Epithelial cell of prostate (primary cell): ENCODE results near the gene ZNF605.
A peak's percentile ranks its signal among the peaks of the same experiment; 100 is the strongest.
"Not testable (repeated sequence)": the region's sequence is repeated elsewhere in the genome, so short reads cannot be mapped to it uniquely, and the experiment has no call there.

Experiments used
- DNase-seq: peaks from one replicate; pipeline ENCODE4 v3.0.0-alpha.2; 2011; ENCODE audit warnings: low read depth, low spot score
- H3K27ac ChIP-seq: fragments of 450-650 bp; 2 replicates; pipeline ENCODE4 v1.5.1; 2017; ENCODE audit warnings: mild to moderate bottlenecking

The ZNF605 gene

GRCh38 chr12:132949936-132950837, 5.9 kb downstream of the ZNF605 start:
- DNase-seq: no peak

GRCh38 chr12:132948146-132949066, 7.7 kb downstream of the ZNF605 start:
- H3K27ac ChIP-seq: no peak overlapping the region
- DNase-seq: no peak

More at GRCh38 chr12:132949936-132950837, 5.9 kb downstream of the ZNF605 start:
- H3K27ac ChIP-seq: no peak overlapping the region

- DNase-seq: no peak
- H3K27ac ChIP-seq: no peak overlapping the region
Observed at GRCh38 chr12:132946246-132946820, 9.8 kb downstream of the ZNF605 start.

GRCh38 chr12:132945806-132946205, 10.3 kb downstream of the ZNF605 start:
- DNase-seq: no peak
- H3K27ac ChIP-seq: no peak overlapping the region

- DNase-seq: no peak
- no peak overlapping the region for H3K27ac ChIP-seq
Observed at GRCh38 chr12:132942611-132943010, 13.5 kb downstream of the ZNF605 start.

GRCh38 chr12:132941336-132941954, 14.7 kb downstream of the ZNF605 start:
- H3K27ac ChIP-seq: no peak overlapping the region

GRCh38 chr12:132940071-132940719, 15.9 kb downstream of the ZNF605 start:
- no peak for DNase-seq
- H3K27ac ChIP-seq: no peak overlapping the region

More at GRCh38 chr12:132941336-132941954, 14.7 kb downstream of the ZNF605 start:
- no peak for DNase-seq

- not testable (repeated sequence) for H3K27ac ChIP-seq, DNase-seq
Observed at GRCh38 chr12:132938807-132939206, 17.3 kb downstream of the ZNF605 start.

GRCh38 chr12:132937476-132937875, 18.6 kb downstream of the ZNF605 start:
- DNase-seq: no peak
- H3K27ac ChIP-seq: no peak overlapping the region

- DNase-seq, H3K27ac ChIP-seq: not testable (repeated sequence)
Observed at GRCh38 chr12:132936921-132937320, 19.2 kb downstream of the ZNF605 start.

GRCh38 chr12:132936163-132936562, 19.9 kb downstream of the ZNF605 start:
- no peak for DNase-seq
- no peak overlapping the region for H3K27ac ChIP-seq

- H3K27ac ChIP-seq: no peak overlapping the region
- no peak for DNase-seq
Observed at GRCh38 chr12:132926415-132926833, 29.7 kb downstream of the ZNF605 start.

- no peak for DNase-seq
- H3K27ac ChIP-seq: no peak overlapping the region
Observed at GRCh38 chr12:132925597-132926414, 30.3 kb downstream of the ZNF605 start.

GRCh38 chr12:132924356-132924755, 31.8 kb downstream of the ZNF605 start:
- no peak for DNase-seq
- H3K27ac ChIP-seq: no peak overlapping the region

- DNase-seq: no peak
- no peak overlapping the region for H3K27ac ChIP-seq
Observed at GRCh38 chr12:132923356-132923909, 32.7 kb downstream of the ZNF605 start.

GRCh38 chr12:132922676-132923075, 33.4 kb downstream of the ZNF605 start:
- no peak for DNase-seq
- no peak overlapping the region for H3K27ac ChIP-seq

- H3K27ac ChIP-seq: no peak overlapping the region
- no peak for DNase-seq
Observed at GRCh38 chr12:132921685-132922084, 34.4 kb downstream of the ZNF605 start.

GRCh38 chr12:132918680-132919079, 37.4 kb downstream of the ZNF605 start:
- no peak for DNase-seq
- no peak overlapping the region for H3K27ac ChIP-seq

GRCh38 chr12:132909030-132909368, 47.1 kb downstream of the ZNF605 start:
- peak overlapping the region; percentile 51 for H3K27ac ChIP-seq
- DNase-seq: no peak
